ENCODE measurements around the gene MOB3A. TPM values are rescaled to one million over a fixed set of nuclear protein-coding genes. Genes with fewer than 3 reads are reported as not detected.
"Not testable (repeated sequence)": the region's sequence is repeated elsewhere in the genome, so short reads cannot be mapped to it uniquely, and the experiment has no call there.

Gene MOB3A
- total and polyA plus RNA-seq, 2 experiments from 2014 or later, result 2.9 to 5.9 TPM

- Mint-ChIP-seq H3K27ac (peak overlapping the region; percentile 84; the same call in 1 of the 2 replicates), H3K9me3 (peaks cover 10% of the 10 kb centered on the region; the same call in 2 of the 3 replicates), H3K4me3 (0 out of 3 replicates have a peak overlapping the region, but pooled peaks have one; percentile 26)
These were observed 61.2 kb downstream of the MOB3A start for GRCh38 chr19:2034729-2035589.

GRCh38 chr19:2034253-2034652 is 61.9 kb downstream of the MOB3A start:
- H4K20me1 ChIP-seq (replicated peaks; ENCODE audit: insufficient read depth); H3K27ac ChIP-seq (ENCODE audit: low read depth); H3K4me1 ChIP-seq (ENCODE audit: insufficient read depth); H3K27me3 ChIP-seq (ENCODE audit: insufficient read depth); H3K9me2 ChIP-seq (ENCODE audit: insufficient read depth); H3K9me3 Mint-ChIP-seq; ATAC-seq; H3K4me3 Mint-ChIP-seq; H3K36me3 Mint-ChIP-seq (ENCODE audit: low read depth); H3K36me3 ChIP-seq (ENCODE audit: insufficient read depth); H3K27ac Mint-ChIP-seq; H3K79me2 ChIP-seq (replicated peaks; ENCODE audit: insufficient read depth); DNase-seq (ENCODE audit: low spot score): not testable (repeated sequence)
- Histone ChIP-seq H3K4me2 (peak overlapping the region; percentile 64; the same call in 1 of the 2 replicates), H3K4me3 (peak overlapping the region; percentile 47; the same call in 1 of the 2 replicates), H3F3A (replicated peaks; ENCODE audit: low read depth) (peaks cover 19% of the 10 kb centered on the region), H2AFZ (peak overlapping the region; percentile 88)
- Mint-ChIP-seq H3K27me3 (ENCODE audit: insufficient read depth, low read depth, poor library complexity) (peaks cover 19% of the 10 kb centered on the region), H3K4me1 (peaks cover 16% of the 10 kb centered on the region)

More at GRCh38 chr19:2034729-2035589, 61.2 kb downstream of the MOB3A start:
- H3K27ac ChIP-seq (ENCODE audit: low read depth), result peak overlapping the region; percentile 91
- ATAC-seq (peak; percentile 77), DNase-seq (ENCODE audit: low spot score) (peak; percentile 100)
- no peaks in the 10 kb centered on the region; the same call in 1 of the 2 replicates for H3K36me3 ChIP-seq (ENCODE audit: insufficient read depth)
- H3K79me2 ChIP-seq (replicated peaks; ENCODE audit: insufficient read depth), result no peaks in the 10 kb centered on the region
- H3K4me2 ChIP-seq, result peak overlapping the region; percentile 66
- peaks cover 16% of the 10 kb centered on the region for H3F3A ChIP-seq (replicated peaks; ENCODE audit: low read depth)
- peaks cover 6% of the 10 kb centered on the region for H4K20me1 ChIP-seq (replicated peaks; ENCODE audit: insufficient read depth)
- no peaks in the 10 kb centered on the region for H3K9me2 ChIP-seq (ENCODE audit: insufficient read depth)
- Mint-ChIP-seq H3K36me3 (ENCODE audit: low read depth) (peaks cover 10% of the 10 kb centered on the region; the same call in 2 of the 3 replicates), H3K27me3 (ENCODE audit: insufficient read depth, low read depth, poor library complexity) (peaks cover 19% of the 10 kb centered on the region), H3K4me1 (peaks cover 18% of the 10 kb centered on the region)
- H3K27me3 ChIP-seq (ENCODE audit: insufficient read depth), result no peaks in the 10 kb centered on the region
- peak overlapping the region; percentile 88 for H2AFZ ChIP-seq
- TF ChIP-seq ZNF462 (CRISPR knock-in tag; IDR thresholded peaks at IDR 0.05) (no peak), POLR2AphosphoS5 (IDR thresholded peaks at IDR 0.05; ENCODE audit: low read depth) (peak; percentile 40), CREB1 (CRISPR knock-in tag; IDR thresholded peaks at IDR 0.05; ENCODE audit: low read depth) (peak; percentile 68; the same call in 1 of the 2 replicates)
- H3K4me3 ChIP-seq, result peak overlapping the region; percentile 47; the same call in 1 of the 2 replicates
- no peaks in the 10 kb centered on the region; the same call in 1 of the 2 replicates for H3K4me1 ChIP-seq (ENCODE audit: insufficient read depth)
